MCF 10A (cell line): Measurements from ENCODE around the gene SEMA6B. TPM values are rescaled to one million over a fixed set of nuclear protein-coding genes. Genes with fewer than 3 reads are reported as not detected.

Source experiments
- BruUV-seq: library from RNA; stranded (reverse); fragments of 400-500 nt; replicated peaks from 2 replicates; lab custom pipeline; 2021; lab: Mats Ljungman, UMichigan
- CTCF ChIA-PET: fragments of 300-600 bp; sonication (Branson Sonifier 250); formaldehyde crosslinking; extraction: SDS; loops from one replicate; lab custom pipeline; 2021; ENCODE audit warnings: antibody characterized with exemption, inconsistent platforms; lab: Yijun Ruan, JAX
- POLR2A ChIA-PET: fragments of 300-600, 350-650 bp; sonication (Branson Sonifier 250); formaldehyde crosslinking; extraction: SDS; loops from one replicate; lab custom pipeline; 2020; ENCODE audit warnings: antibody characterized with exemption, inconsistent platforms; lab: Yijun Ruan, JAX
- DNase-seq: peaks from one replicate; pipeline ENCODE4 v3.0.0-alpha.2; 2018; ENCODE audit not compliant: unreplicated experiment
- H3K27ac Mint-ChIP-seq: one replicate; pipeline ENCODE4 v1.8.0; 2022; ENCODE audit warnings: mild to moderate bottlenecking, low read depth, mixed read lengths; ENCODE audit not compliant: unreplicated experiment
- H3K27me3 Mint-ChIP-seq: one replicate; pipeline ENCODE4 v1.8.0; 2022; ENCODE audit warnings: mixed read lengths; ENCODE audit not compliant: insufficient read depth, unreplicated experiment
- H3K36me3 Mint-ChIP-seq: one replicate; pipeline ENCODE4 v1.8.0; 2022; ENCODE audit warnings: mild to moderate bottlenecking, moderate library complexity, mixed read lengths; ENCODE audit not compliant: insufficient read depth, unreplicated experiment
- H3K4me1 Mint-ChIP-seq: one replicate; pipeline ENCODE4 v1.8.0; 2022; ENCODE audit warnings: mixed read lengths; ENCODE audit not compliant: insufficient read depth, unreplicated experiment
- H3K4me3 Mint-ChIP-seq: one replicate; pipeline ENCODE4 v1.8.0; 2022; ENCODE audit warnings: mild to moderate bottlenecking, moderate library complexity, mixed read lengths; ENCODE audit not compliant: unreplicated experiment
- H3K9me3 Mint-ChIP-seq: one replicate; pipeline ENCODE4 v1.8.0; 2022; ENCODE audit warnings: mixed read lengths; ENCODE audit not compliant: unreplicated experiment
- CTCF ChIP-seq: fragments of 200-600 bp; IDR thresholded peaks from one replicate; pipeline ENCODE4 v1.8.0; 2022; ENCODE audit warnings: antibody characterized with exemption, mild to moderate bottlenecking; ENCODE audit not compliant: unreplicated experiment
- intact Hi-C: fragments of 100-400 bp; cut with micrococcal nuclease; formaldehyde crosslinking; loops from 2 replicates; pipeline ENCODE4 v1.14.1; 2022
- total RNA-seq: library from RNA; stranded (reverse); gene quantifications from 2 replicates; pipeline ENCODE4 v1.2.3, GENCODE V29; 2022

Gene SEMA6B
- total RNA-seq, 1 experiment from 2014 or later, result 0.54 TPM

GRCh38 chr19:4573682-4574081 is 14.2 kb upstream of the SEMA6B start:
- POLR2A ChIA-PET, result no interaction called here
- no TSS peak for BruUV-seq
- H3K4me1 Mint-ChIP-seq, result peaks cover 16% of the 10 kb centered on the region
- intact Hi-C loops, result no loop called here
- no peaks in the 10 kb centered on the region for H3K36me3 Mint-ChIP-seq
- CTCF ChIA-PET, result interaction anchor here (0.5 to 2.1 kb wide), 5 partner anchors 21 to 515 kb away, joined by 3 to 16 read pairs (median 7); no protein-coding TSS in a partner anchor
- H3K9me3 Mint-ChIP-seq, result no peaks in the 10 kb centered on the region
- no peaks in the 10 kb centered on the region for H3K27me3 Mint-ChIP-seq
- no peak for TF ChIP-seq CTCF
- H3K4me3 Mint-ChIP-seq, result no peak overlapping the region
- no peak for DNase-seq
- no peak overlapping the region for H3K27ac Mint-ChIP-seq

- H3K27ac Mint-ChIP-seq, result no peak overlapping the region
- no peak overlapping the region for H3K4me3 Mint-ChIP-seq
- no peaks in the 10 kb centered on the region for H3K9me3 Mint-ChIP-seq
- H3K27me3 Mint-ChIP-seq, result no peaks in the 10 kb centered on the region
- TF ChIP-seq CTCF, result no peak
- H3K4me1 Mint-ChIP-seq, result peaks cover 19% of the 10 kb centered on the region
- DNase-seq, result no peak
- intact Hi-C loops, result no loop called here
- no TSS peak for BruUV-seq
- ChIA-PET CTCF (interaction anchor here (0.8 to 5.7 kb wide), 4 partner anchors 11 to 65 kb away, joined by 4 to 57 read pairs (median 6); no protein-coding TSS in a partner anchor), POLR2A (interaction anchor here (0.7 kb wide), 1 partner anchor 139 kb away, joined by 5 read pairs; no protein-coding TSS in a partner anchor)
- H3K36me3 Mint-ChIP-seq, result no peaks in the 10 kb centered on the region
These were observed 11.9 kb upstream of the SEMA6B start for GRCh38 chr19:4571305-4571917.

GRCh38 chr19:4570916-4571304 is 11.4 kb upstream of the SEMA6B start:
- ChIA-PET CTCF (interaction anchor here (0.6 to 5.7 kb wide), 6 partner anchors 19 to 340 kb away, joined by 3 to 57 read pairs (median 4); no protein-coding TSS in a partner anchor), POLR2A (interaction anchor here (0.6 to 0.7 kb wide), 2 partner anchors 61 to 140 kb away, joined by 4 to 5 read pairs; no protein-coding TSS in a partner anchor)
- H3K27me3 Mint-ChIP-seq, result no peaks in the 10 kb centered on the region
- no TSS peak for BruUV-seq
- no peak for DNase-seq
- H3K9me3 Mint-ChIP-seq, result no peaks in the 10 kb centered on the region
- intact Hi-C loops, result no loop called here
- TF ChIP-seq CTCF, result no peak
- H3K36me3 Mint-ChIP-seq, result no peaks in the 10 kb centered on the region
- no peak overlapping the region for H3K27ac Mint-ChIP-seq
- H3K4me3 Mint-ChIP-seq, result no peak overlapping the region
- peaks cover 14% of the 10 kb centered on the region for H3K4me1 Mint-ChIP-seq

GRCh38 chr19:4570402-4570801 is 10.9 kb upstream of the SEMA6B start:
- no peak for TF ChIP-seq CTCF
- Mint-ChIP-seq H3K9me3 (no peaks in the 10 kb centered on the region), H3K4me1 (peaks cover 9% of the 10 kb centered on the region), H3K36me3 (no peaks in the 10 kb centered on the region), H3K27ac (no peak overlapping the region), H3K27me3 (no peaks in the 10 kb centered on the region), H3K4me3 (no peak overlapping the region)
- BruUV-seq, result no TSS peak
- ChIA-PET CTCF (interaction anchor here (0.6 to 5.7 kb wide), 8 partner anchors 9 to 341 kb away, joined by 3 to 57 read pairs (median 3); no protein-coding TSS in a partner anchor), POLR2A (interaction anchor here (0.6 to 0.7 kb wide), 2 partner anchors 61 to 140 kb away, joined by 4 to 5 read pairs; no protein-coding TSS in a partner anchor)
- no peak for DNase-seq
- intact Hi-C loops, result no loop called here
